RWPE1 (cell line): Measurements from ENCODE around the gene NRP2.

Experiments
- CTCF ChIA-PET: fragments of 350-600 bp; sonication (Branson Sonifier 250); formaldehyde crosslinking; extraction: SDS; loops from one replicate; lab custom pipeline; 2021; lab: Yijun Ruan, JAX
- POLR2A ChIA-PET: fragments of 400-600 bp; formaldehyde crosslinking; extraction: SDS; loops from one replicate; lab custom pipeline; 2020; ENCODE audit warnings: antibody characterized with exemption; ENCODE audit not compliant: low non-redundant PET; lab: Yijun Ruan, JAX
- DNase-seq: peaks from one replicate; pipeline ENCODE4 v3.0.0; 2012; ENCODE audit warnings: low spot score
- H3K27ac ChIP-seq: fragments of 450-650 bp; 2 replicates; pipeline ENCODE4 v1.5.1; 2017
- CTCF ChIP-seq: fragments of 450-650 bp; conservative IDR thresholded peaks from 2 replicates; pipeline ENCODE4 v1.5.1; 2017; ENCODE audit warnings: low read depth, mild to moderate bottlenecking

The NRP2 gene

DNA sequence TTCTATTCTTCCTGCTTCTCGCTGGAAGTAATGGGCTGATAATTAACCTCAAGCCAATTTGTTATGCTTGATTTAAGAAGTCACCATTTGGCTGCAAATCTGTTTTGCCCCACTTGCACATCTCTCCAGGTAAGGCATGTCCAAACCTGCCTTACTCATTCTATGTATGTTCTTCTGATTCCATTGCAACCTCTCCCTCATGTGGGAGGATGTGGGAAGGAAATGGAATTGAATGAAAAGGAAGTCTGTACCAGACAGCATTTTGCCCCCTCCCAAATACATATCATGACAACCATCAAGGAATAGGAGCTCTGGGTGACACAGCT, 131.7 kb downstream of the NRP2 start:
- TF ChIP-seq CTCF: no peak
- CTCF ChIA-PET: interaction anchor here (0.5 kb wide), 1 partner anchor 178 kb away, joined by 4 read pairs; no protein-coding TSS in a partner anchor
- H3K27ac ChIP-seq: no peak overlapping the region
- POLR2A ChIA-PET: no interaction called here
- DNase-seq: peak; percentile 30

DNA sequence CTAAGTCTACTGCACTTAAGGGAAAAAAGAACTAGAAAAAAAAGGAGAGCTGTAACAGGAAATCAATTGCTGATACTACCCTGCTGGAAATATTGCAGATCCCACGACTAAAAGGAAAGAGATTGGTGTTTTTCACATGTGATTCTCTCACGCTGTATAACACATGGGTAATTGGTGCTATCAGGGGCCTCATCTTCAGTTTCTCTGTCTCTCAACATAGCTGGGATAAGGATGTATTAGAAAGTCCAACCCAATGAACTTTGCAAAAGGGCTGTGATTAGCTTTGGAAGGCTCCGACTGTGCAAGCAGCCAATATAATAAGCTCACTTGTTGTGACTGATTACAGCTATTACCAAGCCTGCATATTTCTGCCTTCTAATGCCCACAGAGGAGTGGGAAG, 133.4 kb downstream of the NRP2 start:
- POLR2A ChIA-PET: no interaction called here
- CTCF ChIA-PET: no interaction called here
- no peak for TF ChIP-seq CTCF
- no peak for DNase-seq
- no peak overlapping the region for H3K27ac ChIP-seq

- ChIA-PET CTCF (interaction anchor here (0.6 kb wide), 1 partner anchor 304 kb away, joined by 3 read pairs; no protein-coding TSS in a partner anchor), POLR2A (no interaction called here)
- H3K27ac ChIP-seq: no peak overlapping the region
- TF ChIP-seq CTCF: no peak
- no peak for DNase-seq
These were observed 134.0 kb downstream of the NRP2 start for GRCh38 chr2:205816268-205816667.

DNA sequence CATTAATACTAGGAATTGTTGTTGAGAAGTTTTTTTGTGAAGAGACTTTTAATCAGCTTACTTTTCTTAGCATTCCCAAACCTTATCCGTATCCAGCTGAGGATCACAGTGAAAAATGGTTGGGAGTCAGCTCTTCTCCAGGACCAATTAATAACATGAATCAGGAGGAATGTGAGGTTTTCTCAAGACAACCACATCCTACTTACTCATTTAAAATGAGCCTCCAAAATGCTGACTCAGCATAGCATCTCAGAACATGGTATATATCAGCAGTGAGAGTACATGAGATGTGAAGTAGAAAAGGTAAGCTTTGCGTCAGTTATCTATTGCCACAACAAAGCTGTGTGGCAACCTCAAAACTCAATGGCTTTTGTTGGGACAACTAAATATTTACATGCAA, 140.3 kb downstream of the NRP2 start:
- TF ChIP-seq CTCF: no peak
- no peak overlapping the region for H3K27ac ChIP-seq
- POLR2A ChIA-PET: no interaction called here
- DNase-seq: peak; percentile 9
- CTCF ChIA-PET: interaction anchor here (0.6 kb wide), 1 partner anchor 9 kb away, joined by 3 read pairs; no protein-coding TSS in a partner anchor

- POLR2A ChIA-PET: no interaction called here
- CTCF ChIA-PET: no interaction called here
- TF ChIP-seq CTCF: no peak
These were observed 145.6 kb downstream of the NRP2 start for GRCh38 chr2:205827809-205828365.

DNA sequence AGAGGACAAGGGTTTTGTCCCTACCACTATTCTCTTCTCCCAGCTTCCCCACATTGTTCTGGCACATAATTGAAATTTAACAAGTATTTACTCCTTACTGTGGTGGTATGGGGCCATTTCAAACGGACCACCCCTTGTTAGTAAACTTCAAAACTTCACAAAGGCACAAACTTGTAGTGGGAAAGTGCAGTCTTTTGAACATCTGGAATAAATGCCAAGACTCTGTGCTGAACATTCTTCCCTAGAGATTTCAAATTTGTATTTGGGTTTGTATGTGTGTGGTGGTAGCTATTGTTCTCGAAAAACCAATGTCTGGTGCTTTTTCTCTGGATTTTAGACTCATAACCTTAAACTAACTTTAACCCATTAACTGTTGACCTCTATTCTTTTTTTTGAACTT, 151.6 kb downstream of the NRP2 start:
- DNase-seq: no peak
- ChIA-PET POLR2A (no interaction called here), CTCF (no interaction called here)
- no peak overlapping the region for H3K27ac ChIP-seq
- TF ChIP-seq CTCF: no peak

More at GRCh38 chr2:205827809-205828365, 145.6 kb downstream of the NRP2 start:
- no peak overlapping the region for H3K27ac ChIP-seq
- no peak for DNase-seq
